ENCODE data around the gene SEMA5A.

SEMA5A gene

GRCh38 chr5:9467199-9468059 lies 78.4 kb downstream of the SEMA5A start:
- Histone ChIP-seq H3K27ac (no peak overlapping the region), H3K9ac (no peak overlapping the region), H2AFZ (no peak overlapping the region), H3K4me3 (ENCODE audit: low read depth, low read length) (no peak overlapping the region), H3K4me1 (no peaks in the 10 kb centered on the region), H3K36me3 (ENCODE audit: control insufficient read depth, insufficient read depth, low read length) (no peaks in the 10 kb centered on the region), H3K27me3 (ENCODE audit: control insufficient read depth, insufficient read depth, low read length) (no peaks in the 10 kb centered on the region), H3K9me3 (ENCODE audit: control insufficient read depth, low read length) (no peaks in the 10 kb centered on the region), H3K79me2 (no peaks in the 10 kb centered on the region), H3K4me2 (ENCODE audit: low read length) (no peak overlapping the region)
- TF ChIP-seq CTCF (IDR thresholded peaks at IDR 0.05), result no peak

- H3K4me3 ChIP-seq (ENCODE audit: low read depth, low read length), result no peak overlapping the region
- no peaks in the 10 kb centered on the region for H3K27me3 ChIP-seq (ENCODE audit: control insufficient read depth, insufficient read depth, low read length)
- no peak overlapping the region for H3K27ac ChIP-seq
- no peak overlapping the region for H3K4me2 ChIP-seq (ENCODE audit: low read length)
- H3K9me3 ChIP-seq (ENCODE audit: control insufficient read depth, low read length), result no peaks in the 10 kb centered on the region
- H2AFZ ChIP-seq, result no peak overlapping the region
- H3K79me2 ChIP-seq, result no peaks in the 10 kb centered on the region
- no peak for TF ChIP-seq CTCF (IDR thresholded peaks at IDR 0.05)
- no peaks in the 10 kb centered on the region for H3K4me1 ChIP-seq
- no peaks in the 10 kb centered on the region for H3K36me3 ChIP-seq (ENCODE audit: control insufficient read depth, insufficient read depth, low read length)
- H3K9ac ChIP-seq, result no peak overlapping the region
Observed at GRCh38 chr5:9466697-9467096, 79.2 kb downstream of the SEMA5A start.

GRCh38 chr5:9464478-9464877 lies 81.4 kb downstream of the SEMA5A start:
- H3K4me2 ChIP-seq (ENCODE audit: low read length), result no peak overlapping the region
- H3K4me3 ChIP-seq (ENCODE audit: low read depth, low read length), result no peak overlapping the region
- H3K4me1 ChIP-seq, result no peaks in the 10 kb centered on the region
- no peak overlapping the region for H3K9ac ChIP-seq
- H3K9me3 ChIP-seq (ENCODE audit: control insufficient read depth, low read length), result no peaks in the 10 kb centered on the region
- H3K36me3 ChIP-seq (ENCODE audit: control insufficient read depth, insufficient read depth, low read length), result no peaks in the 10 kb centered on the region
- no peaks in the 10 kb centered on the region for H3K79me2 ChIP-seq
- TF ChIP-seq CTCF (IDR thresholded peaks at IDR 0.05), result no peak
- H3K27ac ChIP-seq, result no peak overlapping the region
- H2AFZ ChIP-seq, result no peak overlapping the region
- H3K27me3 ChIP-seq (ENCODE audit: control insufficient read depth, insufficient read depth, low read length), result no peaks in the 10 kb centered on the region

GRCh38 chr5:9462109-9462508 lies 83.8 kb downstream of the SEMA5A start:
- no peaks in the 10 kb centered on the region for H3K9me3 ChIP-seq (ENCODE audit: control insufficient read depth, low read length)
- no peaks in the 10 kb centered on the region for H3K27me3 ChIP-seq (ENCODE audit: control insufficient read depth, insufficient read depth, low read length)
- no peak for TF ChIP-seq CTCF (IDR thresholded peaks at IDR 0.05)
- H3K4me2 ChIP-seq (ENCODE audit: low read length), result no peak overlapping the region
- H3K36me3 ChIP-seq (ENCODE audit: control insufficient read depth, insufficient read depth, low read length), result no peaks in the 10 kb centered on the region
- H3K79me2 ChIP-seq, result no peaks in the 10 kb centered on the region
- H3K4me1 ChIP-seq, result no peaks in the 10 kb centered on the region
- no peak overlapping the region for H2AFZ ChIP-seq
- no peak overlapping the region for H3K9ac ChIP-seq
- H3K4me3 ChIP-seq (ENCODE audit: low read depth, low read length), result no peak overlapping the region
- no peak overlapping the region for H3K27ac ChIP-seq
